Retinal pigment epithelial cell (primary cell): ENCODE data around the gene KCNMB2.

Experiments used
- DNase-seq: peaks from one replicate; pipeline ENCODE4 v3.0.0-alpha.2; 2010; ENCODE audit warnings: low read depth
- H3K4me3 ChIP-seq: 2 replicates; pipeline ENCODE4 v1.5.1; 2011; ENCODE audit warnings: mild to moderate bottlenecking, low read length, control low read depth, moderate library complexity
- TF ChIP-seq, protein P1 (sequence below): conservative IDR thresholded peaks from 2 replicates; pipeline ENCODE4 v1.5.1; 2011; ENCODE audit warnings: low read depth, low read length, control low read depth, inconsistent platforms

The KCNMB2 gene

DNA sequence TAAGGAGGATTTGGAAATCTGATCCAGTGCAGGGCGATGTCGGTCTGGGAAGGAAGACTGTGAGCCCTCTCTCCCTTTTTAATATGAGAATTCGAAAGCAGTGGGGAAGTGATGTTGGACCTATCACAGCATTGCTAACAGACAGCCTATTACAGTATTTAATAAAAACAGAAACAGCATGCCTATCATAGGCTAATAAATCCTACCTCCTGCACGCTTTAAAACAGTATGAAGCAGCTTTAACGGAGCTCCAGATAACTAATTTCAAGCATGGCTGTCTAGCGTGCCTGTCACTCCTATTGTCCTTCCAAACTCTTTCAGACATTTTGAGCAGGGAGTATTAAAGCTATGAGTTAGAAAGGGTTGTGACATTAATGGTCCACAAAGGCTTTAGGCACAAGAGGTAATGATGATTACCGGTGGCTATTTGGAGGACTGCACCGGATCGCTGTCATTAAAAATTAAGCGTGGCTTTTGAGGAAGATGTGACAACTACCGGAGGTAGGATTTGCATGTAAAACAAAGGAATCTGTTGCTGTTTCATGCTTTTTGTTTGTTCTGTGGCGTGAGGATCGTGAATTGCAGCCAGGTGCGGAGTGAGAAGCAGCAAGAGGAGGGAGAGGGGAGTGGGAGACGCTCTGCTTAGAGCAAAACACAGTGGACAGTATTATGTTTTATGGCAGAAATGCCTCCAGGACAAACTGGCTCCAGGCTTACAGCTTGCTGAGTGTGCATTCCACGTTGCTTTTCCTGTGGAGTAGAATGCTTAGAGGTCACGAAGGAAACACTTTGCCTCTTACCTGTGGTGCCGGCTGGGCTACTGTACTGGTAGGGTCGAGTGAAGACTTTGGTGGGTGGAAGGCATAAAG is at the start of gene KCNMB2:
TSS of gene KCNMB2 (plus strand) at position 226 of the 869 bp plus-strand sequence.
- peak within 1 kb of the TSS; percentile 45 for H3K4me3 ChIP-seq
- TF ChIP-seq, protein P1, sequence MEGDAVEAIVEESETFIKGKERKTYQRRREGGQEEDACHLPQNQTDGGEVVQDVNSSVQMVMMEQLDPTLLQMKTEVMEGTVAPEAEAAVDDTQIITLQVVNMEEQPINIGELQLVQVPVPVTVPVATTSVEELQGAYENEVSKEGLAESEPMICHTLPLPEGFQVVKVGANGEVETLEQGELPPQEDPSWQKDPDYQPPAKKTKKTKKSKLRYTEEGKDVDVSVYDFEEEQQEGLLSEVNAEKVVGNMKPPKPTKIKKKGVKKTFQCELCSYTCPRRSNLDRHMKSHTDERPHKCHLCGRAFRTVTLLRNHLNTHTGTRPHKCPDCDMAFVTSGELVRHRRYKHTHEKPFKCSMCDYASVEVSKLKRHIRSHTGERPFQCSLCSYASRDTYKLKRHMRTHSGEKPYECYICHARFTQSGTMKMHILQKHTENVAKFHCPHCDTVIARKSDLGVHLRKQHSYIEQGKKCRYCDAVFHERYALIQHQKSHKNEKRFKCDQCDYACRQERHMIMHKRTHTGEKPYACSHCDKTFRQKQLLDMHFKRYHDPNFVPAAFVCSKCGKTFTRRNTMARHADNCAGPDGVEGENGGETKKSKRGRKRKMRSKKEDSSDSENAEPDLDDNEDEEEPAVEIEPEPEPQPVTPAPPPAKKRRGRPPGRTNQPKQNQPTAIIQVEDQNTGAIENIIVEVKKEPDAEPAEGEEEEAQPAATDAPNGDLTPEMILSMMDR, result no peak
- DNase-seq, result no peak

DNA sequence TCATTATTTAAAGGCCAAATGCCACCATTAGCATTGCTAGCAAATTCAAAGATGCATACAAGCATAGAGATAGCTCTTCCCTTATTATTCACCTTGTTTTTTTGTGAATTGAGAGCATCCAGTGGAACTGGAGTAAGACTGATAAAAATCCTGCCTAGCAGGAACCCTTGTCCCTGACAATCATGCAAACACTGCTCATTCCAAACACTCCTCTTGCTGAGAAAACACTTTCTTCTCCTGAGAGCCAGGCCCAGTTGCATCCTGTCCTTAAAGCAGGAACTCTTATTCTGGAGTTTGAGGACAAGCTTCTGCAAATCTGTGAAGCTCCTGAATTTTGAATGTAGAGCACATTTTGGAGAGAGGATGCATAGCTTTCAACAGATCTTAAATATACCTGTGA is 49.3 kb upstream of the KCNMB2 start:
- no peak overlapping the region for H3K4me3 ChIP-seq
- TF ChIP-seq, protein P1, result no peak
- no peak for DNase-seq

DNA sequence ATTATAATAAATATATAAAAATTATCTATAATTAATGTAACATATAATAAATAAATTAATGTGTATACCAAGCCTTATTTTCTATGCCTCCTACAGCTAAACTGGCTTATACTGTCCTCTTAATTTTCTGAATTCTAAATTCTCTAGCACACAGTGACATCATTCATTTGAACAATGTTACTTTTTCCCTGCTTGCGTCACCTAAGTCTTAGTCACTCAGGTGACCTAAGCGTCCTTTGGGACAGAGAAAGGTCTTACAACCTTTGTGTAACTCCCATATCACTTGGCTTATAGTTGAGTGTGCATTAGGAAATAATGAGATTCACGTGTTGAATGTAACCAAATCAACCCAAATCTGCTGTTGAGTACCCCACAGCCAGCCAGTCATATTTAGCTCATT is 48.5 kb upstream of the KCNMB2 start:
- no peak for DNase-seq
- H3K4me3 ChIP-seq, result no peak overlapping the region
- TF ChIP-seq, protein P1, result no peak

DNA sequence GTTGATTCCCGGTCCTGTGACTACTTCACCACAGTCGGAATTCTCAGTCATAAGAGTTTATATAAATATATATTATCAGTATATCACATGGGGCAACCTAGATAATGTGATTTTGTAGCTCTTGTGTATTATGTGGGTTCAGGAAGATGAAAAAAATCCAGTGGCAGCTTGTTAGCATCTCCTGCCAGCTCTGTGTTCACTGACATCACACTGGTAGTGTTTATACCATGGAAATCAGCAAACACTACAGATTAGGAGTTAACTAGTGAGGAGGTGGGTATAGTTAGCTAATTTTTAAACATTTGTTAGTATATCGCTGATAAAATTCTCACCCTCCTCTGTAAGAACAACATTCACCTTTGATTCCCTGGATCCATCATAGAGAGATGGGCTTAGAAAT is 44.5 kb upstream of the KCNMB2 start:
- H3K4me3 ChIP-seq, result no peak overlapping the region
- no peak for DNase-seq
- TF ChIP-seq, protein P1, result no peak

DNA sequence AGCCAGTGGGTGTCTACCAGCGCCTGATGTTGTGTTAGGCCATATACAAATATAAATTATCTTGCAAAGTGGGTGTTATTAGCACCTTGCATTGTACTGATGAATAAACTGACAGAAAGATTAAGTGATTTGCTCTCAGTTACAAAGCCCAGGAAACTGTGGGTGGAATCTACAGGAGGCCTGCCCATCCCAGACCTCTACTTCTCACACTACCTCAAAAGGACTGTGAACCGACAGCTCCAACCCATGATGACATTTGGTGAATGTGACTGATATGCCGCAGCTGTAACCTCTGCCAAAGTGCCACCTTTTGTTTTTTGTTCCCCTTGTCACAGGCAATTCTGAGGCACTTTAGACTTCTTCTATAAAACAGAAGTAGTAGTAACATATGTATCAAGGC is 43.7 kb upstream of the KCNMB2 start:
- no peak overlapping the region for H3K4me3 ChIP-seq
- no peak for DNase-seq
- TF ChIP-seq, protein P1, result no peak

- no peak overlapping the region for H3K4me3 ChIP-seq
- DNase-seq, result no peak
Measured at GRCh38 chr3:178494386-178494785, 41.9 kb upstream of the KCNMB2 start.

More at GRCh38 chr3:178494386-178494785, 41.9 kb upstream of the KCNMB2 start:
- TF ChIP-seq, protein P1, result no peak
